ENCODE results near the gene VWA5B2. TPM values are rescaled to one million over a fixed set of nuclear protein-coding genes. Genes with fewer than 3 reads are reported as not detected.

VWA5B2 gene
- polyA plus RNA-seq, 1 donor from 2014 or later: 0.33 TPM

- Histone ChIP-seq H3K27me3 (ENCODE audit: insufficient read depth, low read depth, low read length) (no peaks in the 10 kb centered on the region), H3K9me3 (ENCODE audit: low read length) (no peaks in the 10 kb centered on the region), H3K36me3 (ENCODE audit: insufficient read depth, low read length) (no peaks in the 10 kb centered on the region), H3K27ac (ENCODE audit: low read length) (no peak overlapping the region), H3K9ac (ENCODE audit: low read length) (no peak overlapping the region), H3F3A (ENCODE audit: insufficient read depth, low read length, poor library complexity, severe bottlenecking) (no peaks in the 10 kb centered on the region), H3K9me2 (ENCODE audit: insufficient read depth, low read length) (no peaks in the 10 kb centered on the region), H3K4me3 (ENCODE audit: low read length) (no peak overlapping the region), H3K4me2 (ENCODE audit: low read length) (no peak overlapping the region), H3K79me2 (replicated peaks; ENCODE audit: insufficient read depth, low read length) (no peaks in the 10 kb centered on the region), H4K20me1 (ENCODE audit: insufficient read depth) (no peaks in the 10 kb centered on the region), H2AFZ (ENCODE audit: low read depth, low read length) (no peak overlapping the region)
- TF ChIP-seq RAD21 (conservative IDR thresholded peaks at IDR 0.05) (peak; percentile 26), EP300 (conservative IDR thresholded peaks at IDR 0.05; ENCODE audit: poor library complexity, severe bottlenecking) (no peak), REST (IDR thresholded peaks at IDR 0.05; ENCODE audit: borderline replicate concordance) (no peak), POLR2AphosphoS5 (IDR thresholded peaks at IDR 0.05) (no peak)
- TF ChIP-seq, protein P1, sequence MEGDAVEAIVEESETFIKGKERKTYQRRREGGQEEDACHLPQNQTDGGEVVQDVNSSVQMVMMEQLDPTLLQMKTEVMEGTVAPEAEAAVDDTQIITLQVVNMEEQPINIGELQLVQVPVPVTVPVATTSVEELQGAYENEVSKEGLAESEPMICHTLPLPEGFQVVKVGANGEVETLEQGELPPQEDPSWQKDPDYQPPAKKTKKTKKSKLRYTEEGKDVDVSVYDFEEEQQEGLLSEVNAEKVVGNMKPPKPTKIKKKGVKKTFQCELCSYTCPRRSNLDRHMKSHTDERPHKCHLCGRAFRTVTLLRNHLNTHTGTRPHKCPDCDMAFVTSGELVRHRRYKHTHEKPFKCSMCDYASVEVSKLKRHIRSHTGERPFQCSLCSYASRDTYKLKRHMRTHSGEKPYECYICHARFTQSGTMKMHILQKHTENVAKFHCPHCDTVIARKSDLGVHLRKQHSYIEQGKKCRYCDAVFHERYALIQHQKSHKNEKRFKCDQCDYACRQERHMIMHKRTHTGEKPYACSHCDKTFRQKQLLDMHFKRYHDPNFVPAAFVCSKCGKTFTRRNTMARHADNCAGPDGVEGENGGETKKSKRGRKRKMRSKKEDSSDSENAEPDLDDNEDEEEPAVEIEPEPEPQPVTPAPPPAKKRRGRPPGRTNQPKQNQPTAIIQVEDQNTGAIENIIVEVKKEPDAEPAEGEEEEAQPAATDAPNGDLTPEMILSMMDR (IDR thresholded peaks at IDR 0.05; ENCODE audit: poor library complexity, severe bottlenecking): peak; percentile 52
These were observed 60.1 kb downstream of the VWA5B2 start for GRCh38 chr3:184289426-184289938.

DNA sequence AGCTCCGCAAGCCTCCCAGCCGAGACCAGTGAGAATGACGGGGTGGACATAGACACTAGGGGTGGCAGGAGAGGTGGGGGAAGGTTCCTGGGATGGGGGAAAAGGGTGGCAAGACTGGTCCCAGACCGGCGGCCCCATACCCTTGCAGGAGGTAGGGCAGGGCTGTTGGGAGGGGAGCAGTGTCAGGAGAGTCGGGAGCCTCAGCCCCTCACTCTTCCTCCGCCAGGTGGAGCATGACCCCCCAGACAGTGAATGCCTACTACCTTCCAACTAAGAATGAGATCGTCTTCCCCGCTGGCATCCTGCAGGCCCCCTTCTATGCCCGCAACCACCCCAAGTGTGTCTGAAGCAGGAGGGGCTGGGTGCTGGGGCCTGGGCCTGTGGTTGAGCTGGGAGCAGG is 60.9 kb downstream of the VWA5B2 start:
- Histone ChIP-seq H4K20me1 (ENCODE audit: insufficient read depth) (no peaks in the 10 kb centered on the region), H3K4me2 (ENCODE audit: low read length) (no peak overlapping the region), H3K36me3 (ENCODE audit: insufficient read depth, low read length) (no peaks in the 10 kb centered on the region), H3K4me3 (ENCODE audit: low read length) (no peak overlapping the region), H3K79me2 (replicated peaks; ENCODE audit: insufficient read depth, low read length) (no peaks in the 10 kb centered on the region), H3K9me2 (ENCODE audit: insufficient read depth, low read length) (no peaks in the 10 kb centered on the region), H3K27ac (ENCODE audit: low read length) (no peak overlapping the region), H3K27me3 (ENCODE audit: insufficient read depth, low read depth, low read length) (no peaks in the 10 kb centered on the region), H3K9me3 (ENCODE audit: low read length) (no peaks in the 10 kb centered on the region), H3K9ac (ENCODE audit: low read length) (no peak overlapping the region), H3F3A (ENCODE audit: insufficient read depth, low read length, poor library complexity, severe bottlenecking) (no peaks in the 10 kb centered on the region), H2AFZ (ENCODE audit: low read depth, low read length) (no peak overlapping the region)
- TF ChIP-seq EP300 (conservative IDR thresholded peaks at IDR 0.05; ENCODE audit: poor library complexity, severe bottlenecking): no peak
- TF ChIP-seq, protein P1 (IDR thresholded peaks at IDR 0.05; ENCODE audit: poor library complexity, severe bottlenecking): no peak
- TF ChIP-seq SMC3 (conservative IDR thresholded peaks at IDR 0.05; ENCODE audit: poor library complexity): no peak

Data from neural cell (in vitro differentiated cells).